IMR-90 (cell line): ENCODE results near the gene SFSWAP. TPM values are rescaled to one million over a fixed set of nuclear protein-coding genes. Genes with fewer than 3 reads are reported as not detected.

ENCODE experiments used
- ATAC-seq: fragments of 200-7000 bp; cut with Tn5 transposase; 2 replicates; pipeline ENCODE4 v1.9.1; 2020; ENCODE audit warnings: low read depth, mild to moderate bottlenecking, moderate library complexity
- BruUV-seq: library from RNA; stranded (reverse); fragments of 400-500 nt; replicated peaks from 2 replicates; lab custom pipeline; 2021; lab: Mats Ljungman, UMichigan
- CTCF ChIA-PET: fragments of 300-600 bp; formaldehyde crosslinking; extraction: SDS; loops from one replicate; lab custom pipeline; 2021; ENCODE audit warnings: antibody characterized with exemption; lab: Yijun Ruan, JAX
- POLR2A ChIA-PET: fragments of 300-600 bp; sonication (Branson Sonifier 250); formaldehyde crosslinking; loops from one replicate; lab custom pipeline; 2022; ENCODE audit warnings: antibody characterized with exemption; ENCODE audit not compliant: unreplicated experiment; lab: Charles Lee
- DNase-seq: peaks from one replicate; pipeline ENCODE4 v3.0.0; 2013
- H2AFZ ChIP-seq: replicated peaks from 2 replicates; pipeline ENCODE3; 2013; ENCODE audit warnings: low read length, mild to moderate bottlenecking; ENCODE audit not compliant: poor library complexity
- H2AK5ac ChIP-seq: 2 replicates; pipeline ENCODE4 v1.6.1; 2013; ENCODE audit warnings: low read depth, low read length, inconsistent platforms
- H2AK9ac ChIP-seq: replicated peaks from 2 replicates; pipeline ENCODE3; 2013; ENCODE audit warnings: mild to moderate bottlenecking, low read depth, low read length, moderate library complexity; ENCODE audit not compliant: poor library complexity
- H2BK120ac ChIP-seq: 2 replicates; pipeline ENCODE4 v1.6.1; 2013; ENCODE audit warnings: low read depth, low read length, inconsistent platforms
- H2BK15ac ChIP-seq: 3 replicates; pipeline ENCODE4 v1.6.1; 2013; ENCODE audit warnings: low read depth, low read length, inconsistent platforms
- H2BK20ac ChIP-seq: 2 replicates; pipeline ENCODE4 v1.6.1; 2013; ENCODE audit warnings: low read depth, mild to moderate bottlenecking, inconsistent platforms, low read length, moderate library complexity
- H2BK5ac ChIP-seq: 2 replicates; pipeline ENCODE4 v1.6.1; 2013; ENCODE audit warnings: mild to moderate bottlenecking, low read depth, low read length, inconsistent platforms; ENCODE audit not compliant: poor library complexity, severe bottlenecking
- H3K14ac ChIP-seq: replicated peaks from 2 replicates; pipeline ENCODE4 v1.6.1; 2013; ENCODE audit warnings: low read depth, low read length, inconsistent platforms
- H3K18ac ChIP-seq: 2 replicates; pipeline ENCODE4 v1.6.1; 2013; ENCODE audit warnings: low read depth, low read length, control low read depth
- H3K23ac ChIP-seq: 2 replicates; pipeline ENCODE4 v1.6.1; 2013; ENCODE audit warnings: low read depth, low read length, inconsistent platforms
- H3K27ac ChIP-seq: 2 replicates; pipeline ENCODE4 v1.5.1; 2013; ENCODE audit warnings: mild to moderate bottlenecking, control low read depth, low read length; ENCODE audit not compliant: insufficient read depth
- H3K27me3 ChIP-seq: 2 replicates; pipeline ENCODE4 v1.6.1; 2013; ENCODE audit warnings: low read length; ENCODE audit not compliant: control insufficient read depth, insufficient read depth
- H3K36me3 ChIP-seq: 2 replicates; pipeline ENCODE4 v1.6.1; 2013; ENCODE audit warnings: low read length, mixed read lengths; ENCODE audit not compliant: control insufficient read depth, insufficient read depth
- H3K4ac ChIP-seq: 2 replicates; pipeline ENCODE4 v1.6.1; 2013; ENCODE audit warnings: low read depth, low read length, inconsistent platforms
- H3K4me1 ChIP-seq: 2 replicates; pipeline ENCODE4 v1.6.1; 2013; ENCODE audit warnings: low read length, mixed read lengths; ENCODE audit not compliant: control insufficient read depth, insufficient read depth
- H3K4me2 ChIP-seq: 2 replicates; pipeline ENCODE4 v1.6.1; 2013; ENCODE audit warnings: low read depth, mild to moderate bottlenecking, control low read depth, low read length, moderate library complexity
- H3K4me3 ChIP-seq: 2 replicates; pipeline ENCODE4 v1.5.1; 2013; ENCODE audit warnings: low read depth, mild to moderate bottlenecking, control low read depth, low read length, moderate library complexity; ENCODE audit not compliant: insufficient read depth
- H3K56ac ChIP-seq: 2 replicates; pipeline ENCODE4 v1.6.1; 2013; ENCODE audit warnings: low read length, inconsistent platforms; ENCODE audit not compliant: insufficient read depth; ENCODE audit errors: extremely low read depth
- H3K79me1 ChIP-seq, 2 experiments: 2 replicates each; pipeline ENCODE4 v1.6.1; 2013; ENCODE audit warnings: low read length in 2 of 2, inconsistent platforms in 1 of 2, low read depth in 1 of 2
- H3K9ac ChIP-seq: 2 replicates; pipeline ENCODE4 v1.6.1; 2013; ENCODE audit warnings: low read depth, low read length, control low read depth
- H3K9me1 ChIP-seq: 2 replicates; pipeline ENCODE4 v1.6.1; 2013; ENCODE audit warnings: low read length, inconsistent platforms; ENCODE audit not compliant: insufficient read depth
- H3K9me3 ChIP-seq: 2 replicates; pipeline ENCODE4 v1.6.1; 2013; ENCODE audit warnings: low read length; ENCODE audit not compliant: control insufficient read depth, insufficient read depth
- H4K20me1 ChIP-seq: 2 replicates; pipeline ENCODE4 v1.6.1; 2013; ENCODE audit warnings: low read length, inconsistent platforms; ENCODE audit not compliant: insufficient read depth
- H4K5ac ChIP-seq: 2 replicates; pipeline ENCODE4 v1.6.1; 2013; ENCODE audit warnings: mild to moderate bottlenecking, low read depth, low read length, control low read depth
- H4K8ac ChIP-seq, 2 experiments: 2 replicates each; pipeline ENCODE4 v1.6.1; 2013; ENCODE audit warnings: low read depth in 2 of 2, low read length in 2 of 2, control low read depth in 1 of 2, inconsistent platforms in 1 of 2
- H4K91ac ChIP-seq: 2 replicates; pipeline ENCODE4 v1.6.1; 2013; ENCODE audit warnings: low read depth, low read length, inconsistent platforms; ENCODE audit not compliant: insufficient read depth
- BHLHE40 ChIP-seq: fragments of 150-350 bp; IDR thresholded peaks from 2 replicates; pipeline ENCODE4 v1.6.1; 2016; ENCODE audit warnings: mild to moderate bottlenecking, low read depth, low read length
- CEBPB ChIP-seq: IDR thresholded peaks from 2 replicates; pipeline ENCODE4 v1.6.1; 2012; ENCODE audit warnings: low read depth, low read length, improper control_type of control experiment
- ELK1 ChIP-seq: fragments of 150-350 bp; IDR thresholded peaks from 2 replicates; pipeline ENCODE4 v1.6.1; 2016; ENCODE audit warnings: low read depth, mild to moderate bottlenecking, low read length, moderate library complexity, borderline replicate concordance
- FOS ChIP-seq: fragments of 150-350 bp; IDR thresholded peaks from 2 replicates; pipeline ENCODE4 v1.6.1; 2016; ENCODE audit warnings: low read depth, low read length
- MAZ ChIP-seq: IDR thresholded peaks from 2 replicates; pipeline ENCODE4 v1.6.1; 2012; ENCODE audit warnings: low read depth, mild to moderate bottlenecking, low read length, improper control_type of control experiment, moderate library complexity, borderline replicate concordance
- MXI1 ChIP-seq: IDR thresholded peaks from 2 replicates; pipeline ENCODE4 v1.6.1; 2012; ENCODE audit warnings: low read depth, mild to moderate bottlenecking, low read length, moderate library complexity, borderline replicate concordance
- NFE2L2 ChIP-seq: fragments of 150-350 bp; IDR thresholded peaks from 2 replicates; pipeline ENCODE4 v1.6.1; 2016; ENCODE audit warnings: low read depth, mild to moderate bottlenecking, low read length
- POLR2A ChIP-seq: IDR thresholded peaks from 2 replicates; pipeline ENCODE4 v1.6.1; 2012; ENCODE audit warnings: mild to moderate bottlenecking, low read depth, low read length
- SMC3 ChIP-seq: fragments of 150-350 bp; IDR thresholded peaks from 2 replicates; pipeline ENCODE4 v1.6.1; 2016; ENCODE audit warnings: low read depth, mild to moderate bottlenecking, antibody characterized with exemption, low read length, moderate library complexity
- WGBS, 2 experiments: methylation state at CpG; one replicate each; pipeline versions ENCODE4 v1.1.5 to v1.1.7; 2013; ENCODE audit warnings: missing lambda C conversion rate in 2 of 2; ENCODE audit not compliant: insufficient read length in 1 of 2; ENCODE audit errors: extremely low coverage in 2 of 2; 5-methylcytosine and 5-hydroxymethylcytosine counted together
- dilution Hi-C: fragments of 300-500 bp; cut with HindIII; formaldehyde crosslinking; loops from one replicate; pipeline ENCODE4 v1.14.3; 2018; ENCODE audit warnings: low sequenced_read_pairs; ENCODE audit not compliant: unreplicated experiment
- in situ Hi-C: fragments of 300-500 bp; cut with MboI; formaldehyde crosslinking; loops from 3 replicates; pipeline ENCODE4 v1.14.3; 2019; ENCODE audit warnings: low sequenced_read_pairs, inconsistent platforms, mixed read lengths
- intact Hi-C: fragments of 100-400 bp; cut with micrococcal nuclease; formaldehyde crosslinking; loops from 2 replicates; pipeline ENCODE4 v1.10.0; 2022
- polyA plus RNA-seq, 3 experiments: library from polyadenylated mRNA; depleted of rRNA; stranded (reverse); fragments of >200 nt; gene quantifications; 2 replicates each; pipeline ENCODE4 v1.2.3, GENCODE V29; 2012; ENCODE audit warnings: low replicate concordance in 1 of 3
- total RNA-seq: library from RNA; depleted of rRNA; stranded (reverse); fragments of >200 nt; gene quantifications from 2 replicates; pipeline ENCODE4 v1.2.3, GENCODE V29; 2012

SFSWAP gene
- total and polyA plus RNA-seq, 2 of the 4 experiments (the other 2 are of a cell fraction), result 19.7 to 22.4 TPM

GRCh38 chr12:131826097-131826928 lies 115.4 kb downstream of the SFSWAP start:
- Histone ChIP-seq H3K56ac (no peak overlapping the region), H4K91ac (no peak overlapping the region), H3K4ac (no peak overlapping the region), H3K14ac (no peak overlapping the region), H3K4me3 (no peak overlapping the region), H3K4me2 (no peak overlapping the region), H4K20me1 (no peaks in the 10 kb centered on the region), H3K9me1 (no peaks in the 10 kb centered on the region), H2BK5ac (no peak overlapping the region), H3K9me3 (no peaks in the 10 kb centered on the region), H2BK120ac (no peak overlapping the region), H2AK5ac (no peak overlapping the region), H3K4me1 (peaks cover 2% of the 10 kb centered on the region; the same call in 1 of the 2 replicates), H3K23ac (no peak overlapping the region), H2AK9ac (no peak overlapping the region), H2BK15ac (no peak overlapping the region), H4K8ac (no peak overlapping the region), H4K5ac (no peak overlapping the region), H3K9ac (no peak overlapping the region), H2AFZ (no peak overlapping the region), H3K27ac (no peak overlapping the region), H2BK20ac (no peak overlapping the region), H3K18ac (no peak overlapping the region), H3K27me3 (no peaks in the 10 kb centered on the region; the same call in 1 of the 2 replicates), H3K79me1 (peaks cover 0 to 1% of the 10 kb centered on the region in 2 experiments; a peak in 1 of 4 replicates), H3K36me3 (no peaks in the 10 kb centered on the region)
- ChIA-PET POLR2A (no interaction called here), CTCF (no interaction called here)
- ATAC-seq, result no peak
- DNase-seq, result no peak
- no TSS peak for BruUV-seq
- dilution Hi-C loops (no loop called here), in situ Hi-C loops (loop anchor here (25.0 kb wide), 1 partner anchor 714 kb away; no protein-coding TSS in a partner anchor), intact Hi-C loops (no loop called here)
- no peak for TF ChIP-seq FOS
- no peak for TF ChIP-seq NFE2L2
- TF ChIP-seq BHLHE40, result no peak
- no peak for TF ChIP-seq MXI1
- no peak for TF ChIP-seq MAZ
- TF ChIP-seq ELK1, result no peak
- TF ChIP-seq SMC3, result no peak
- no peak for TF ChIP-seq POLR2A
- no peak for TF ChIP-seq CEBPB
- 67% methylated on average over 13 of the region's 23 CpGs; no CpG with 5 or more reads in 1 of the 2 experiments for WGBS, 2 experiments
